ENCODE data around the gene EPHA8.

Gene EPHA8

DNA sequence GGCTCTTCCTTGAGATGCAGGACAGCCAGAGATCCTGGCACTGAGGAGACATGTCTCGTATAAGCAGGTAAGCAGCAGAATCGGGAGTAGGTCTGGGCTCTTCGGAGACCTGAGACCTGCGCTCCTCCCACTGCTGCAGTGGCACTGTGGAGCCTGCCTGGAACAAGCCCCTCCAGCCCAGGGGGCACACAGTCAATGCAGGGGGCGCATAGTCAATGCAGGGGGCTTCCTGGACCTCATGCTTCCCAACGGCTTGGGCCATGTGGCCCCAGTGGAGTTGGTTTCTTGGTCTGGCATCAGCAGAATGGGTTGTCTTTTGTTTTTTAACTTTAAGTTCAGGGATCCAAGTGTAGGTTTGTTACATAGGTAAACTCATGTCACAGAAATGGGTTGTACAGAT lies 27.9 kb upstream of the EPHA8 start:
- DNase-seq (ENCODE audit: low read depth in 2 of 2, low spot score in 1 of 2), result no peak

GRCh38 chr1:22536506-22536905 lies 26.8 kb upstream of the EPHA8 start:
- DNase-seq (ENCODE audit: low read depth in 2 of 2, low spot score in 1 of 2), result no peak

DNA sequence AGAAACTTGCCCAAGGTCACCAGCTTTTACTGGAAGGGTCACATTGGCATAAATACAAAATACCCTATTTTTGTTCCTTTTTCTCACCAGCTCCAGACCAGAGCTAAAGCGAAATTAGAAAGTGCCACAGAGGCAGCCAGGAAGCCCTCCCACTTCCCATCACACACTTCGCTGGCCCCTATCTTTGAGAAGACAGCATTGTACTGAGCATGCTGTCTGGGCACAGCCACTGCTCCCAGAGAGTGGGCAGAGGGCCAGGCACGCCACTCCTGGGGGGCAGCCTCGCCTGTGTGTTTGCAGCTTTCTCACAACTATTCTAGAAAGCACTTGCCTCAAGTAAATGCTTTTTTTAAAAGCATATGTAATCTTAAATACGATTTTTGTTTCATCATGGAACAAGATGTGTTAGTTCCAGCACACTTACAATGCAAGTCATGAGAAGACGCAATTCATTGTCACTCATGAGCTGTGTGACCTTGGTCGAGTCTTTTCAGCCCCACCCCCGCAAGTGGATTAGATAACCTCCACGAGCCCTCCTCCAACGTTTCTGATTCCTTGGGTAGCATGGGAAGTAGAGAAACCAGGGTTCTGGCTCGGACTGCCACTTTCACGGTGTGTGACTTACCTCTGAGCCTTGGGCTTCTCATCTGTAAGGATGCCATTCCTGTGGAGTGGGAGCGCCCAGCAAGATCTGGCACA lies 25.7 kb upstream of the EPHA8 start:
- DNase-seq (ENCODE audit: low read depth in 2 of 2, low spot score in 1 of 2), result no peak

GRCh38 chr1:22539510-22540118 lies 23.7 kb upstream of the EPHA8 start:
- DNase-seq (ENCODE audit: low read depth in 2 of 2, low spot score in 1 of 2), result no peak

- no peak for DNase-seq (ENCODE audit: low read depth in 2 of 2, low spot score in 1 of 2)
These were observed 23.0 kb upstream of the EPHA8 start for GRCh38 chr1:22540337-22540736.

DNA sequence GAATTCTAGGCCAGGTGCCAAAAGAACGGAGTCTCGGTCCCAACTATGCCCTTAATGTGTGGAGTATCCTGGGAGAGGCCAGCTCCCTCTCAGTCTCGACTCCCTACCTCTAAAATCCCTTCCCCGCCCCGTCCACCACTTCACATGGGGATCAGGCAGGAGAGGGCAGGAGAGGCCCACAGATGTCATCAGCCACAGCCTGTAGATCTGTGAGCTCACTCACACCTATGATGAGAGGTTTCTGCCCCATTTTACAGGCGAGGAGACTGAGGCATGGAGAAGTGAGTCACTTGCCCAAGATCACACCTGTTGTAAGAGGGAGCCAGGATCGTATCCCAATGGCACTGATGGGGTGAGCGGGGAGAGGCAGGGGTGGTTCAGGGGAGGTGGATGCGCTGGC lies 20.4 kb upstream of the EPHA8 start:
- DNase-seq (ENCODE audit: low read depth in 2 of 2, low spot score in 1 of 2), result no peak

DNA sequence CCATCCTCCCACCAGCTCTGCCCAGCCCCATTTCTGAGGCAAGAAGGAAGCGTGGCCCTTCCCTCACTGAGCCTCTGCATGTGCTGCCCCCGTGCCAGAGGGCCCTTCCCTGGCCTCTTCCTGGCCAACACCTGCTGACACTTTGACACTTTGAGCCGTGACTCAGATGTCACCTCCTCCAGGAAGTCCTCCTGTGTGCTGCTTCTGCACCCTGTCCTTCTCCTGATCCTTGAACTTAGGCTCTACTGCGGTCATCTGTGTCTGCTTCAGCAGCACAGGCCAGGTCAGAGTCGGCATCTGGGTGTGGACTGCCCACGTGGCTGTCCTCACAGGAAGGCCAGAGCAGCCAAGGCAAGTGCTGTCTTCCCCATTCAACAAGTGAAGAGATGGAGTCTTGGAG lies 19.6 kb upstream of the EPHA8 start:
- no peak for DNase-seq (ENCODE audit: low read depth in 2 of 2, low spot score in 1 of 2)

DNA sequence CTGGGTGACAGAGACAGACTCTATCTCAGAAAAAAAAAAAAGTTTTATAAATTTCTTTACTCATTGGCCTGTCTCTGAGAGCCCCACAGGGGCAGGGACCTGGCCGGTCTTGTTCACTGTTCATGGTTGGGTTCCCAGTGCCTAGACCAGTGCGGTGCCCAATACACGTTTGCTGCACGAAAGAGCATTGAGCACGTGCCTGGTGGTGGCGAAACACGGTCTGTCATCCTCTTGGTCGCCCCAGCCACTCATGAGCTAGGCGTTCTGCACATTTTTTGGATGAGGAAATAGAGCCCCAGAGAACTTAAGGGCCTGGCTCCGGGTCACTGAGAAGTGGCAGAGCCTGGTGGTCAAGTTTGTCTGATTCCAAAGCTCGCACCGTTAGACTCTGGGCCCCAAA lies 18.7 kb upstream of the EPHA8 start:
- no peak for DNase-seq (ENCODE audit: low read depth in 2 of 2, low spot score in 1 of 2)

DNA sequence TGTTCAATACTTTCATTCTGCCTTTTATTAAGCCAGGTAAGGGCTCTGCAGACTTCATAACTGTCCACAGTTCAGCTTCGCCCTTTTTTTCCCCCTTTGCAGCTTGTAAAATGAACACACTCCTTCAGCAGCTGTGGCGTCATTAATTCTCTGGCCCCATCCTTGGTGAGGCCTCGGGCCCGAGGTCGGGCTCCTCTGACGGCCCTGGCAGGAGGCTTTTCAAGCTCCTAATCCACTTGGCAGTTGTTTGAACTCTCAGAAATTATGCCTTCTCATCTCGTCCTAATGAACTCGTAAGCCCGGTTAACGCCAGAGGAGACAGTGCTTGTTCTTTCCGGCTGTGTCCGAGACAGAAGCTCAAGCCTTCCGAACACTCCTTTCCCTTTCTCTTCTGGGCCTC lies 18.1 kb upstream of the EPHA8 start:
- DNase-seq (ENCODE audit: low read depth in 2 of 2, low spot score in 1 of 2), result no peak

DNA sequence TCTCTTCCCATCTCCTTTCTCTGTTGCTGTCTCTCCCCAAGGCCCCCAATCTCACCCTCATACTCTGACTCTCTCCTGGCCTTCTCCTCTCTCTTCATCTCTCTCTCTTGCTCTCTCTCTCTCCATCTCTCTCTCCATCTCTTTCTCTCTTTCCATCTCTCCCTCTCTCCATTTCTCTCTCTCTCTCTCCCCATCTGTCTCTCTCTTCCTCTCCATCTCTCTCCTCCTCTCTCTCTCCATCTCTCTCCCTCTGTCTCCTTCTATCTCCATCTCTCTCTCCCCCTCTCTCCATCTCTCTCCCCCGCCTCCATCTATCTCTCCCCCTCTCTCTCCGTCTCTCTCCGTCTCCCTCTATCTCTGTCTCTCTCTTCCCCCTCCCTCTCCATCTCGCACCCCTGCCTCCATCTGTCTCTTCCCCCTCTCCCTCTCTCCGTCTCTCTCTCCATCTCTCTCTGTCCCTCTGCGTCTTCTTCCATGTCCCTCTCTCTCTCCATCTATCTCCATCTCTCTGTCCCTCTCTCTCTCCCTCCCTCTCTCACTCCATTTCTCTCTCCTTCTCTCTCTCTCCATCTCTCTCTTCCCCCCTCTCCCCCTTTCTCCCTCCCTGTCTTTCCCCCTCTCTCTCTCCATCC lies 16.0 kb upstream of the EPHA8 start:
- DNase-seq (ENCODE audit: low read depth in 2 of 2, low spot score in 1 of 2), result no peak

GRCh38 chr1:22547818-22548462 lies 15.3 kb upstream of the EPHA8 start:
- DNase-seq (ENCODE audit: low read depth in 2 of 2, low spot score in 1 of 2), result no peak

GRCh38 chr1:22550021-22550420 lies 13.3 kb upstream of the EPHA8 start:
- DNase-seq (ENCODE audit: low read depth in 2 of 2, low spot score in 1 of 2), result no peak

DNA sequence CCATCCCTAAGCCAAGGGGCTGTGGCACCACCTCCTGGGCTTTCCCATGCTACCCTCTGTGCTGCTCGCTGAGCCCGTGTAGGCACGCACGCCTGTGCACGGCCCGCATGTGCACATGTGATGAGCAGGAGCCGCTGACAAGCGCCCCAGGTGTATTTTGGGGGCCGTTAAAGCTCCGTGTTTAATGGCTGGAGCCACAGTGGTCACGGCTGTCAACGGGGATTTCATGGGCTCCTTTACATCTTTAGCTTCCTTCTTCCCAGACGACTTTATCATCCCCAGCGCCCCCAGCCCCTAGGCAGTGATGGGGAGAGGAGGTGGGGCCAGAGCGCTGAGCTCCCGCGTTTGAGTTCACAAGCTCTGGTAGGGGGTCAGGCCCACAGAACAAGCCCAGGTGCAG lies 11.7 kb upstream of the EPHA8 start:
- no peak for DNase-seq (ENCODE audit: low read depth in 2 of 2, low spot score in 1 of 2)

DNA sequence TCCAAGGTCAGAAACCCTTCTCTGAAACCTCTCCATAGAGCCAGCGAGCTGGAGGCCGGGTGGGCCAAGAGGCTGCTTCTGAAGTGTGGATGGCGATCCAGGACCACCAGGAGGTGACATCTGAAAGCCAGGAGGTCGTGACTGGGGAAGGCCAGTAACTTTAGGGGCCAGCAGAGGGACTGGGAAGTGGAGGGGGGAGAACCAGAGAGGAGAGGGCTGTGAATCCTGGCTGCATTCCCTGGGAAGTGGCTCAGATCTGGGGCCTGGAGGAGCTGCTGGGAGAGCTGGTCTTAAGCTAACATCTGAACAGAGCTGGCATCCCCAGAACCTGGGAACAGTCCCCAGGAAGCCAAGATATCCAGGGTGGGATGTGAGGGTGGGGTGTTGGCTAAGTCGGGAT lies 11.3 kb upstream of the EPHA8 start:
- no peak for DNase-seq (ENCODE audit: low read depth in 2 of 2, low spot score in 1 of 2)

DNA sequence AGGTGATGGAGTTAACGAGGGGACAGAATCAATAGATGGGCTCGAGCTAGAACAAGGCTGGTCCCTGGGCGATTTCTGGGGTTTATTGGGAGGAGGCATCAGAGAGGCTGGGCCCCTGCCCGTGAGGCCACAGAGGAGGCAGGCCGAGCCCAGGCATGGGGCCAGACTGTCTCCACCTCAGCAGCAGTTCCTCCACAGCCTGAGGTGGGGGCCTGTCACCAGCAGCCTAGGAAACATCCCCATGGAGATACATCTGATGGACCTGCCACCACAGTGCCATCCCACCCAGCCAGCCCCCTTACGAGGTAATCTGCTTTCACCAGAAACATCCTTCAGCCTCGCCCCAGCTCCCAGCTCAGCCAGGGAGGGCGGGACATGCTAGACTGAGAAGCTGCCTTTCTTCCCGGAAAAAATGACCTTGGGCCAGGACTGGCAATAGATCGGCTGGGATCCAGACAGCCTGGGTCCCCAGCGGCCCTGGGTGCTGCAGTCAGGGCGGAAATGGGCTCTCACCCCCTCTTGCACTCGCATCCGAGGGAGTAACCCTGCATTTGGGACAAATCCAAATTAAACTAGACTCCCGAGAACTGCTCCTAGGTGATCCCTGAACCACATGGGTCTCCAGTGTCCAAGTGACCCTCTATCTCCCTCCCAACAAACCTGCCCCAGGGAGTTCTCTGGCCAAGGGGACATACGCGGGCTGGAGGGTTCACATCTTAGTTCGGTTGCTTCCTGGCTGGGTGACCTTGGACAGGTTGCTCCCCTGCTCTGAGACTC lies 10.0 kb upstream of the EPHA8 start:
- DNase-seq (ENCODE audit: low read depth in 2 of 2, low spot score in 1 of 2), result no peak

DNA sequence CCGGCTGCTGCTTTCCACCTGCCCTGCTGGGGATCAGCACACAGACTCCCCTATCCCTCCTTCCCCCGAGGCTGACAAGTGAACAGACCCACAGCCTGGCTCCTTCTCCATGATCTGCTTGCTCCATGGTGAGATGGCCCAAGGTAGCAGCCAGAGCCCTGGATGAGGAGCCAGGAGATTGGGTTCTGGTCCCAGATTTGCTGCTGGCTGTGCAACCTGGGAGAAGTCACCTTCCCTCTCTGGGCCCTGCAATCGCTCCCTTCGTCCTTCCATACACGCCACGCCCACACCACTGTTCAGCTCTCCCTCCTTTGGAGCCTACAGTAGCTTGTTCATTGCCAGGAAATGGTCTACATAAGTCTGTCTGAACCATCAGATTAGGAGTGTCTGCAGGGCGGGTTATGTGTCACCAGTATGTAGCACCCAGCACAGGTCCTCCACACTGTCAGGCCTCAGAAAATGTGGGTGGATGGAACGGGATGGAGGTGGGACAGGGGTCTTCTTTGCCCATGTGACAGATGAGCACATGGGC lies 9.2 kb upstream of the EPHA8 start:
- DNase-seq (ENCODE audit: low read depth in 2 of 2, low spot score in 1 of 2), result no peak

GRCh38 chr1:22555371-22555656 lies 8.0 kb upstream of the EPHA8 start:
- DNase-seq (ENCODE audit: low read depth in 2 of 2, low spot score in 1 of 2), result no peak

- no peak for DNase-seq (ENCODE audit: low read depth in 2 of 2, low spot score in 1 of 2)
These were observed 6.7 kb upstream of the EPHA8 start for GRCh38 chr1:22556391-22557104.

DNA sequence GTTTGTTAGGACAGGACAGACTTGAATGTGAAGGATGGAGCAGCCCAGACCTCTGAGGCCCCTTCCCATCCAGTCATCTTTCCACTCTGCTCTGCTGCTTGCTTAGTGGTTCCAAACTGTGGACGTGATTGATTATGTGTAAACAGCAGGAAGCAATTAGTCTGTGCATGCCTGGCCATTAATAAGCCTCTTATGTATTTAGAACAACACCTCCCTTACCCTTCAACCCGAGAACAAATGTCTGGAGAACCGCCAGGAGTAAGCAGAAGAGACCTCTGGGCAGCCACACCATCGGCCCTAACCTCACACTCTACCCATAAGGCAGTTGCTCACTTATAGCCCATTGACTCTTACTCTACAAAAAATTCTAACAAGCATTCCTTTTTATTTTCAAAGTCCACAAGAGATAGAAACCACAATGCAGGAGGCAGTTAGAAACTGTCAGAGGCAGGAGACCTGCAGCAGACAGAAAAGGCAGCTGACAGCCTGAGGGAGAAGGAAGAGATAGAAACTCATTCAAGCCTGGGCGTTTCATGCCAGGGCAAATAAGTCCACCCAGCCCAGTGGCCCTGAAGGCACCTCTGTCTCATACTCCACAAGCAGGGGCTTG lies 5.8 kb upstream of the EPHA8 start:
- DNase-seq (ENCODE audit: low read depth in 2 of 2, low spot score in 1 of 2), result no peak
